ENCODE measurements around the gene FILIP1L. TPM values are rescaled to one million over a fixed set of nuclear protein-coding genes. Genes with fewer than 3 reads are reported as not detected.

FILIP1L gene
- total RNA-seq, 1 donor from 2014 or later = 19.1 TPM

- TF ChIP-seq, protein P1, sequence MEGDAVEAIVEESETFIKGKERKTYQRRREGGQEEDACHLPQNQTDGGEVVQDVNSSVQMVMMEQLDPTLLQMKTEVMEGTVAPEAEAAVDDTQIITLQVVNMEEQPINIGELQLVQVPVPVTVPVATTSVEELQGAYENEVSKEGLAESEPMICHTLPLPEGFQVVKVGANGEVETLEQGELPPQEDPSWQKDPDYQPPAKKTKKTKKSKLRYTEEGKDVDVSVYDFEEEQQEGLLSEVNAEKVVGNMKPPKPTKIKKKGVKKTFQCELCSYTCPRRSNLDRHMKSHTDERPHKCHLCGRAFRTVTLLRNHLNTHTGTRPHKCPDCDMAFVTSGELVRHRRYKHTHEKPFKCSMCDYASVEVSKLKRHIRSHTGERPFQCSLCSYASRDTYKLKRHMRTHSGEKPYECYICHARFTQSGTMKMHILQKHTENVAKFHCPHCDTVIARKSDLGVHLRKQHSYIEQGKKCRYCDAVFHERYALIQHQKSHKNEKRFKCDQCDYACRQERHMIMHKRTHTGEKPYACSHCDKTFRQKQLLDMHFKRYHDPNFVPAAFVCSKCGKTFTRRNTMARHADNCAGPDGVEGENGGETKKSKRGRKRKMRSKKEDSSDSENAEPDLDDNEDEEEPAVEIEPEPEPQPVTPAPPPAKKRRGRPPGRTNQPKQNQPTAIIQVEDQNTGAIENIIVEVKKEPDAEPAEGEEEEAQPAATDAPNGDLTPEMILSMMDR (IDR thresholded peaks at IDR 0.05; ENCODE audit: unreplicated experiment) = no peak
- Mint-ChIP-seq H3K36me3 (ENCODE audit: low read depth, unreplicated experiment) (peaks cover 20% of the 10 kb centered on the region), H3K4me3 (ENCODE audit: unreplicated experiment) (no peak overlapping the region), H3K27me3 (ENCODE audit: unreplicated experiment) (no peaks in the 10 kb centered on the region), H3K27ac (ENCODE audit: unreplicated experiment) (no peak overlapping the region), H3K9me3 (ENCODE audit: unreplicated experiment) (no peaks in the 10 kb centered on the region), H3K4me1 (ENCODE audit: unreplicated experiment) (no peaks in the 10 kb centered on the region)
- DNase-seq (ENCODE audit: low spot score) = no peak
Measured at GRCh38 chr3:100140976-100141375, 26.7 kb upstream of the FILIP1L start.

GRCh38 chr3:100136921-100137320 lies 22.6 kb upstream of the FILIP1L start:
- Mint-ChIP-seq H3K27ac (ENCODE audit: unreplicated experiment) (no peak overlapping the region), H3K4me3 (ENCODE audit: unreplicated experiment) (no peak overlapping the region), H3K9me3 (ENCODE audit: unreplicated experiment) (no peaks in the 10 kb centered on the region), H3K4me1 (ENCODE audit: unreplicated experiment) (no peaks in the 10 kb centered on the region), H3K27me3 (ENCODE audit: unreplicated experiment) (no peaks in the 10 kb centered on the region), H3K36me3 (ENCODE audit: low read depth, unreplicated experiment) (peaks cover 3% of the 10 kb centered on the region)
- TF ChIP-seq, protein P1 (IDR thresholded peaks at IDR 0.05; ENCODE audit: unreplicated experiment) = no peak
- no peak for DNase-seq (ENCODE audit: low spot score)

- TF ChIP-seq, protein P1 (IDR thresholded peaks at IDR 0.05; ENCODE audit: unreplicated experiment) = no peak
Measured at GRCh38 chr3:100131241-100131640, 16.9 kb upstream of the FILIP1L start.

GRCh38 chr3:100129941-100130340 lies 15.6 kb upstream of the FILIP1L start:
- TF ChIP-seq, protein P1 (IDR thresholded peaks at IDR 0.05; ENCODE audit: unreplicated experiment) = no peak
- Mint-ChIP-seq H3K4me3 (ENCODE audit: unreplicated experiment) (no peak overlapping the region), H3K4me1 (ENCODE audit: unreplicated experiment) (peaks cover 39% of the 10 kb centered on the region), H3K36me3 (ENCODE audit: low read depth, unreplicated experiment) (no peaks in the 10 kb centered on the region), H3K27ac (ENCODE audit: unreplicated experiment) (no peak overlapping the region), H3K27me3 (ENCODE audit: unreplicated experiment) (no peaks in the 10 kb centered on the region), H3K9me3 (ENCODE audit: unreplicated experiment) (no peaks in the 10 kb centered on the region)
- DNase-seq (ENCODE audit: low spot score) = no peak

More at GRCh38 chr3:100131241-100131640, 16.9 kb upstream of the FILIP1L start:
- DNase-seq (ENCODE audit: low spot score) = no peak
- peaks cover 27% of the 10 kb centered on the region for H3K4me1 Mint-ChIP-seq (ENCODE audit: unreplicated experiment)
- no peaks in the 10 kb centered on the region for H3K9me3 Mint-ChIP-seq (ENCODE audit: unreplicated experiment)
- H3K27ac Mint-ChIP-seq (ENCODE audit: unreplicated experiment) = no peak overlapping the region
- no peak overlapping the region for H3K4me3 Mint-ChIP-seq (ENCODE audit: unreplicated experiment)
- no peaks in the 10 kb centered on the region for H3K36me3 Mint-ChIP-seq (ENCODE audit: low read depth, unreplicated experiment)
- H3K27me3 Mint-ChIP-seq (ENCODE audit: unreplicated experiment) = no peaks in the 10 kb centered on the region

- TF ChIP-seq, protein P1 (IDR thresholded peaks at IDR 0.05; ENCODE audit: unreplicated experiment) = no peak
- Mint-ChIP-seq H3K27me3 (ENCODE audit: unreplicated experiment) (no peaks in the 10 kb centered on the region), H3K4me3 (ENCODE audit: unreplicated experiment) (no peak overlapping the region), H3K36me3 (ENCODE audit: low read depth, unreplicated experiment) (no peaks in the 10 kb centered on the region), H3K9me3 (ENCODE audit: unreplicated experiment) (no peaks in the 10 kb centered on the region), H3K4me1 (ENCODE audit: unreplicated experiment) (peaks cover 53% of the 10 kb centered on the region), H3K27ac (ENCODE audit: unreplicated experiment) (no peak overlapping the region)
- DNase-seq (ENCODE audit: low spot score) = no peak
Measured at GRCh38 chr3:100128565-100128964, 14.3 kb upstream of the FILIP1L start.

Data from endothelial cell (in vitro differentiated cells).